Measurements from ENCODE around the gene SATB2.

- TF ChIP-seq, protein P1, sequence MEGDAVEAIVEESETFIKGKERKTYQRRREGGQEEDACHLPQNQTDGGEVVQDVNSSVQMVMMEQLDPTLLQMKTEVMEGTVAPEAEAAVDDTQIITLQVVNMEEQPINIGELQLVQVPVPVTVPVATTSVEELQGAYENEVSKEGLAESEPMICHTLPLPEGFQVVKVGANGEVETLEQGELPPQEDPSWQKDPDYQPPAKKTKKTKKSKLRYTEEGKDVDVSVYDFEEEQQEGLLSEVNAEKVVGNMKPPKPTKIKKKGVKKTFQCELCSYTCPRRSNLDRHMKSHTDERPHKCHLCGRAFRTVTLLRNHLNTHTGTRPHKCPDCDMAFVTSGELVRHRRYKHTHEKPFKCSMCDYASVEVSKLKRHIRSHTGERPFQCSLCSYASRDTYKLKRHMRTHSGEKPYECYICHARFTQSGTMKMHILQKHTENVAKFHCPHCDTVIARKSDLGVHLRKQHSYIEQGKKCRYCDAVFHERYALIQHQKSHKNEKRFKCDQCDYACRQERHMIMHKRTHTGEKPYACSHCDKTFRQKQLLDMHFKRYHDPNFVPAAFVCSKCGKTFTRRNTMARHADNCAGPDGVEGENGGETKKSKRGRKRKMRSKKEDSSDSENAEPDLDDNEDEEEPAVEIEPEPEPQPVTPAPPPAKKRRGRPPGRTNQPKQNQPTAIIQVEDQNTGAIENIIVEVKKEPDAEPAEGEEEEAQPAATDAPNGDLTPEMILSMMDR (conservative IDR thresholded peaks at IDR 0.05 in 1 of 2, IDR thresholded peaks at IDR 0.05 in 1 of 2; ENCODE audit: low read depth in 1 of 2, low read length in 2 of 2), result peak in 1 of 2 donors; percentile 14
- TF ChIP-seq EZH2 (IDR thresholded peaks at IDR 0.05; ENCODE audit: low read length, missing control alignments), result no peak
Measured at GRCh38 chr2:199261239-199261638, 196.5 kb downstream of the SATB2 start.

All from fibroblast of lung (primary cell).